SJCRH30 (cell line): ENCODE results near the gene B3GAT1. TPM values are rescaled to one million over a fixed set of nuclear protein-coding genes. Genes with fewer than 3 reads are reported as not detected.

Experiments used
- DNase-seq, 2 experiments: peaks; one replicate each; pipeline ENCODE4 v3.0.0-alpha.2; 2015 to 2020
- H3K27ac ChIP-seq: fragments of 250-450 bp; sonication (Bioruptor Pico); 2 replicates; pipeline ENCODE4 v1.5.1; 2020; ENCODE audit warnings: mild to moderate bottlenecking, moderate library complexity
- H3K27me3 ChIP-seq: fragments of 250-450 bp; sonication (Bioruptor Pico); 2 replicates; pipeline ENCODE4 v1.5.1; 2020; ENCODE audit warnings: mild to moderate bottlenecking, moderate library complexity
- H3K36me3 ChIP-seq: fragments of 250-450 bp; sonication (Bioruptor Pico); 2 replicates; pipeline ENCODE4 v1.5.1; 2020; ENCODE audit warnings: mild to moderate bottlenecking, moderate library complexity
- H3K4me1 ChIP-seq: fragments of 250-450 bp; sonication (Bioruptor Pico); 2 replicates; pipeline ENCODE4 v1.5.1; 2020; ENCODE audit warnings: mild to moderate bottlenecking, moderate library complexity
- H3K4me3 ChIP-seq: fragments of 250-450 bp; sonication (Bioruptor Pico); 2 replicates; pipeline ENCODE4 v1.5.1; 2020; ENCODE audit warnings: mild to moderate bottlenecking, moderate library complexity
- H3K9me3 ChIP-seq: fragments of 250-450 bp; sonication (Bioruptor Pico); replicated peaks from 2 replicates; pipeline ENCODE4 v1.5.1; 2020; ENCODE audit warnings: mild to moderate bottlenecking, moderate library complexity
- total RNA-seq: library from RNA; depleted of rRNA; stranded (reverse); fragments of >200 nt; shearing (Covaris generic); gene quantifications from 2 replicates; pipeline ENCODE4 v1.2.3, GENCODE V29; 2014

Gene B3GAT1
- total RNA-seq, 1 experiment from 2014 or later, result not detected

DNA sequence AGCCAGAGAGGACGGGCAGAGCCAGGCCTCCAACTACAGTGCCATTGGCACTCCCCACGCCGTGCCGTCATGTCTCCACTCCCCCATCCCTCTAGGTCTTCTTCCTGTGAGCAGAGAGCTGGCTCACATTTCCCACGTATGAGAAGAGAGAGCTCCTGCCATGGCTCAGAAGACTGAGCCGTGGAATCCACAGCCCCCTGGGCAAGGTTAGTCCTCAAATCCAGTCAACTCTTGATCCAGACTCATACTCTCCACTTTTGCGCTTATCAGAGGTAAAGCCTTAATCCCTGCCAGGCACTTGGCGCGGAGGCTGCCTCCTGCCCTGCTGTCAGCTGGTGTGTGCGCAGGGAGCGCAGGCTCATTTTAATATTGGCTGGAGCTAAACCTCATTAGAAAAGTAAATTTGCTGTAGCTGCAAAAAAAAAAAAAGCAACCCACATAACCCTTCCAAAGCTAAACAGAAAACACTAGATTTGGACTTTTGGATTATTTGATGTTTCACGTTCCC is 4.7 kb downstream of the B3GAT1 start:
- H3K36me3 ChIP-seq, result no peaks in the 10 kb centered on the region
- H3K27me3 ChIP-seq, result no peaks in the 10 kb centered on the region
- no peak for DNase-seq
- no peak overlapping the region for H3K4me3 ChIP-seq
- no peaks in the 10 kb centered on the region for H3K9me3 ChIP-seq
- no peak overlapping the region for H3K27ac ChIP-seq
- no peaks in the 10 kb centered on the region for H3K4me1 ChIP-seq

DNA sequence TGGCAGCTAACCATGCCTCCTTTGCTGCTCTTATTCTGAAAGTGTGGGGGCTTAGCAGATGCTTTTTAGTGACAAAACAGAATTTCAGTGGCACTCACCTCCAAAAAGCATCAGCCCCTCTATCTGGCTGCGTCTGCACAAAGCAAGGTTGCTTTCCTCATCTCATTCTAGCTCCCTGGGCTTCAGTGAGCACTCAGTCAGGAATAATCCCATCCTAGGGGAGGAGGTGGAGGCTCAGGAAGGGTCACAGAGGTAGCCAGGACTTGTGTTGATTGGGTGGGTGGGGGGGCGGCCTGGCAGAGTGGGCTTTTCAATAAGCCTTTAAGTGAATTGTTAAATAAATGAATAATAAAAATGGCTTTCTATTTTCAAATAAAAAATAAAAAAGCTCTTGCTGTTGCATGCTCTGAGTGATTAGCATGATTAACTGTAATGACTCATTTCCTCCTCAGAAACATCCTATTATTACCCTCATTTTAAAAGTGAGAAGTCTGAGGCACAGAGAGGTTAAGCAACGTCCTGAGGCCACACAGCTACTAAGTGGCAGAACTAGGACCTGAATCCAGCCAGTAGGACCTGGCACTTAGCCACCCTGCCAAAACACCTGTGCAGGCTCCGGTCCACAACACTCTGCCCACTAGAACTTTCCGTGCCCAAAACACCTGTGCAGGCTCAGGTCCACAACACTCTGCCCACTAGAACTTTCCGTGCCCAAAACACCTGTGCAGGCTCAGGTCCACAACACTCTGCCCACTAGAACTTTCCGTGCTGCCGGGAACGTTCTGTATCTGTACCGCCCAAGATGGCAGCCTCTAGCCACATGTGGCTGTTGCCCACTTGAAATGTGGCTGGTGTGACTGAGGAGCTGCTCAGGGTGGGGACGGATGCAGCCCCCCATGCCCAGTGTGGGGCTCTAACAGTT is 5.5 kb downstream of the B3GAT1 start:
- Histone ChIP-seq H3K27me3 (no peaks in the 10 kb centered on the region), H3K36me3 (no peaks in the 10 kb centered on the region)
- DNase-seq, result no peak

DNA sequence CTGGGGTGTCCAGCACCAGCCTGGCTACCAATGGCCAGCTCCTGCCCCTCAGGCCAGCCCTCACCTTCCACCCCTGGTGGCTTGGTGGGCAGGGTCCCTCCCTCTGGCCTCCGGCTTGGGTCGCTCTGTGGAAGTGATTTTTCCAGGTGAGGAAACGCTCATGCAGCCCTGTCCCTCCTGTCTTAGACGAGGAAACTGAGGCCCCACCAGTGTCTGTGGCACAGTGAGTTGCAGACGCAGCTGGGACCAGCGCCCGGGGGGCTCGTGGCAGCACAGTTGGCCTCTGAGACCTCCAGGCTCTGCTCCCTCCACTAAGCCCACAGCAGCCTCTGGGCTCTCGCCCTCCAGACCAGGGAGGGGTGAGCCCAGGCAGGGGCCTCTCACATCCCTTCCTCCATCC is 6.2 kb downstream of the B3GAT1 start:
- Histone ChIP-seq H3K4me1 (no peaks in the 10 kb centered on the region), H3K27ac (no peak overlapping the region), H3K36me3 (no peaks in the 10 kb centered on the region), H3K27me3 (no peaks in the 10 kb centered on the region), H3K4me3 (no peak overlapping the region), H3K9me3 (no peaks in the 10 kb centered on the region)
- no peak for DNase-seq

More for the DNA sequence above, 5.5 kb downstream of the B3GAT1 start:
- Histone ChIP-seq H3K9me3 (no peaks in the 10 kb centered on the region), H3K4me3 (no peak overlapping the region), H3K4me1 (no peaks in the 10 kb centered on the region), H3K27ac (no peak overlapping the region)

DNA sequence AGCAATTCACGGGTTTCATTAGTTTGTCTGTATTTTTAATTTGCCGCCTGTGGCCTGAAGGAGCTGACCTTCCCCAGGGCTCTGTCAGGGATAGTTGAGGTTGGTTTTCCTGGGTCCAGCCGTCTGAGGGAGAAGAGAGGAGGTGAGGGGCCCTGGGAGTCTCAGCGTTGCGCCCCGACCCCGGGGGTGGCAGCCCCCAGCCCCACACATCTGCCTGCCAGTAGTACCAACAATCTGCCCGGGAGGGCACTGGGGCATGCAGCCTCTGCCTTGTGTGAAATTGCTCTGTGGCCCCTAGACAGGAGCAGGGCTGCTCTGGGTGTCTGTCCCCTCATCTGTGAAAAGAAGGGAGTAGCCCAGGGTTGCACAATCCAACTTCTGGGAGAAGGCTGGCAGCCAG is 6.6 kb downstream of the B3GAT1 start:
- Histone ChIP-seq H3K27me3 (no peaks in the 10 kb centered on the region), H3K27ac (no peak overlapping the region), H3K36me3 (no peaks in the 10 kb centered on the region), H3K4me1 (no peaks in the 10 kb centered on the region), H3K9me3 (no peaks in the 10 kb centered on the region), H3K4me3 (no peak overlapping the region)
- DNase-seq, result no peak

DNA sequence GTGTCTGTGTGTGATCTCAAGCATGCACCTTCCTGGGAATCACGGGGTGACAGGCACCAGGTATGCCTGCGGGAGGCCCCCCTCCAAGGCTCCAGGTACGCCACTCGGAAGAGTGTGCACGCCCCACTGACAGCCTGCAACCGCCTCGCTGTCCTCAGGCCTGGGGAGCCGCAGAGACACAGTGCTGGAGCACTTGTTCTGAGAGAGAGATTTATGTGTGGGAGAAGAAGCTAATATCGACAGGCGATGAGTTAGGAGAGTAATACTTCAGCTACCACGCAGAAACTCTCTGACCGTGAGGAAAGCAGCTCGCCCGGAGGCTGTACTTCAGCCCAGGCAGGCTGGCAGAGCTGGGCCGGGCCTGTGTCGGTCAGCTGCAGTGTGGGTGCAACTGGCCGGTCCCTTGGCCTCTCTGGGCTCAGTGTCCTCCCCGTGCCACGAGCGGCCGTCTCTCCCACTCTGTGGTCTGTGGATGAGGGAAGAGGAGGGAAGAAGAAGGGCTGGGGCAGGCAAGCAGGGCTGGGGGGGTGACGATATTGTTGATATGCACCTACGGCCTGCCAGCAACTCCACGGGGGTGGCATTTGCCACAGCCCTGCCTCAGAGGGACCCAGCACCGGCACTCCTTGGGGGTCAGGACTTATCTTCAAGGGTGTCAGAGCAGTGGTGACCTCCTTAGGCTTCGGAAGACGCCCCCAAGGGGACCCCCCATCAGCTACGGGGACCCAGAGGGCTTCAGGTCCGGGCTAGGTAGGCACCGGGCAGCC is 7.3 kb downstream of the B3GAT1 start:
- no peak overlapping the region for H3K27ac ChIP-seq
- H3K4me3 ChIP-seq, result no peak overlapping the region
- DNase-seq, result no peak
- no peaks in the 10 kb centered on the region for H3K4me1 ChIP-seq
- no peaks in the 10 kb centered on the region for H3K27me3 ChIP-seq
- no peaks in the 10 kb centered on the region for H3K36me3 ChIP-seq
- no peaks in the 10 kb centered on the region for H3K9me3 ChIP-seq

DNA sequence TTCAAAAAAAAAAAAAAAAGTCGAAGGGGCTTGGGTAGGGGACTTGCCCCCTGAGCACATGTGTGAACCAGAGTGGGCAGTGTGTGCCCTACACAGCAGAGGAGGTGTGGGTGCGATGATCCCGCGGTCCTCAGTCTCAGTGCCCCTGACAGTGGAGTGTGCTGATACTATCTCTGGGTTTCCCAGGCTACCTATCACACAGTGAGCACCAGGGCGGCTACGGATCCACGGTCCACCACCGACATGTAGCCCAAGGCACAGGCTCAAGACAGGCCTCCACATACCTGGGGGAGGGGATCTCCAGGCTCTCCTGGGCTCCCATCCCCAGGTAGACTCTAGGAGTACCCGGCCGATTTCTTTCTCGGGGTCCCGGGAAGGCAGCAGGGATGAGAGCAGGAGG is 9.1 kb downstream of the B3GAT1 start:
- Histone ChIP-seq H3K27ac (no peak overlapping the region), H3K36me3 (no peaks in the 10 kb centered on the region), H3K27me3 (no peaks in the 10 kb centered on the region; the same call in 1 of the 2 replicates), H3K4me3 (no peak overlapping the region), H3K9me3 (no peaks in the 10 kb centered on the region), H3K4me1 (no peaks in the 10 kb centered on the region)
- DNase-seq, result no peak

DNA sequence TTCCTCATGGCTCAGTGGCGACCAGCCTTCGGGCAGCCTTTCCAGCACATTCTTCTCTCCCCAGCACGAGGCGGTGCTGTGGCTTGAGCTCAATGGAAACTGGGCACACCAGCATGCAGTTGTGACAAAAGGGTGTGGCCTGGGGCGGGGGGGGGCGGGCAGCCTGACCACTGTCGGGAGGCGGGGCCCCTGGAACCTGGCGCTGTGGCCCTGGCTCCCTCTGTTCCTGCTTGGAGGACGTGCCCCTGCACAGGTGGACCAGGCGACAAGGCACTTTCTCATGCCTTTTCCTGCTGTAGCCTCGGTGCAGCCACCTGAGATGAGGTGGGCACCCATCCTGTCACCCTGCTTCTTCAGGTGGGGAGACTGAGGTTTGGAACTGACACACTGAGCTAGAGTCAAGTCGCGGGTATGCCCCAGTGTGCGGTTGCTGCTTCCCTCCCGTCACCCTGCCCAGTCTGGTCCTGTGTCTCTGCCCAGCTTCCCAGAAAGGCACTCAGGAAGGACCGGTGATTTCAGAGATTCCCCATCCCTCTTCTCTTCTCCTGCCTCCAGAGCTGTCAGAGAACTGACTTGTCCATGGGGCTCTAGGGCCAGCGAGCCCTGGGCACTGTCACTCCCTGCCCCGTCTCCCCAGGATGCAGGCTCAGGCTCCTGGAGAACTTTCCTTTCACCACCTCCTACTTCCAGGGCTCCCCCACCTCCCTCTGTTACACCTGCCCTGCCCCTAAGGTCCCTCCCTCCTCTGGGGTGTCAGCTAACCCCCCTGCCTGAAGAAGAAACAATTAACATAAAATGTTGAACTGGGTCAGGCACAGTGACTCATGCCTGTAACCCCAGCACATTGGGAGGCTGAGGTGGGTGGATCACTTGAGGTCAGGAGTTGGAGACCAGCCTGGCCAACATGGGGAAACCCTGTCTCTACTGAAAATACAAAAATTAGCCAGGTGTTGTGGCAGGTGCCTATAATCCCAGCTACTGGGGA is 9.9 kb downstream of the B3GAT1 start:
- DNase-seq, result no peak
- Histone ChIP-seq H3K27ac (no peak overlapping the region), H3K9me3 (no peaks in the 10 kb centered on the region), H3K4me1 (no peaks in the 10 kb centered on the region), H3K27me3 (no peaks in the 10 kb centered on the region; the same call in 1 of the 2 replicates), H3K36me3 (no peaks in the 10 kb centered on the region), H3K4me3 (no peak overlapping the region)

DNA sequence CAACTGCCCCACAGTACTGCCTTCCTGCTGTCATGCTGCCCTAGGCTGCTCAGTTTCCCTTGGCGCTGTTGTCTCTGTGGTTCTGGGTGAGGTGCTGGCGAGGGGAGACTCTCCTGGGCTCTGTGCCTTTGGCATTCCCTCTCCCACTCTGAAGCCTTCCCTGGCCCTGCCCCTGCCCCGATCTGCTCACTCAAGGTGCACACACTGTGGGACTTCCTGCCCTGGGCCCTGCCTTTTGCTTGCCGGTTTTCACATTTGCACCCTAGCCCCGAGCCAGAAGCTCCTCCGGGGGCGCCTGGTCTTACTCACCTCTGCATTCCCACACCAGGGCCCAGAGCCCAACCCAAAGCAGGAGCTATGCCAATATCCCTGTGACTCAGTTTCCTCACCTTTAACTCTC is 12.0 kb downstream of the B3GAT1 start:
- Histone ChIP-seq H3K36me3 (no peaks in the 10 kb centered on the region), H3K27me3 (no peaks in the 10 kb centered on the region; the same call in 1 of the 2 replicates), H3K4me3 (no peak overlapping the region), H3K9me3 (no peaks in the 10 kb centered on the region), H3K27ac (no peak overlapping the region), H3K4me1 (no peaks in the 10 kb centered on the region)
- DNase-seq, result no peak

DNA sequence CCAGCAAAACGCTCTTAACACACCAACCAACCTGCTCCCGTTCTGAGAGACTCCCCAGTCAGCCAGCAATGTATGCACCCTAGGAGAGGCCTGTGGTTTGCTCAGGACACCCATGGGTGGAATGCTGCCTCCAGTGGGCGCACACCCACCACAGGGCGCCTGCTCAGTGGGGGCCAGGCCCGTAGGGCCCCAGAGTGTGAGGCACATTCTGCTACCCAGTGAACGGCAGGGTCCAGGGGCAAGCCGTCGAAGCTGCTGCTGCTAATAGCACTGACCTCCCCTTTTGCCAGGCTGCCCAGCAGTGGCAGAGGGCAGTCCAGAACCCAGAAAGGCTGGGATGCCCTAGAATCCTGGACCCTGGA is 12.8 kb downstream of the B3GAT1 start:
- Histone ChIP-seq H3K9me3 (no peaks in the 10 kb centered on the region), H3K27me3 (no peaks in the 10 kb centered on the region; the same call in 1 of the 2 replicates)
- DNase-seq, result no peak

DNA sequence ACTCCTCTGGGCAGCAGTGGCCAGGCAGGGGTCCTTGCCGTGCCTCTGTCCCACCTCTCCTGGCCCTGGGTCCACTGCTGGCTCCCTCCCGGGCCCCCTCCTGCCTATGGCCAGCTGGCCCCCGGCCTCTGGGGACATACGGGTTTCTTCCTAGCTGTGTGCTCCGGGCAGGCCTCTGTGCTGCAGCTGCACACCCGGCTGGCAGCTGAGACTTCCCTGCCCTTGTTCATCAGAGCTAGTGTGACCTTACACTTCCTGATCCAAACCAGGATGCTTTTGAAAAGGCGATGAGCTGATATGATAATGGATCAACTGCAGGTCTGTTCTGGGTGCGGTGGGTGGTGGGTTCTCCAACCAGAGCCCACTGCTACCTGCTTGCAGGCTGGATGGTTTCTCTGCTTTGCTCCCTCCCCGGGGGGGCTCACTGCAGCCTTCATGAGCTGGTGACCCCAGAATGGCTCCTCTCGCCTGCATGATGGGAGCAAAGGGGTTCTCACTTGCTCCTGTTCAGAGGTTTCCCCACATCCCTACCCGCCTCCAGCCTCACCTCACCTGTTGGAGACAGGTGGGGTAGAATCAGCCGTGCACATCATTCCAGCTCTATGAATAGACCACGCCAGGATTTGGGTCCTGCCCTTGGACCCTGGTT is 13.3 kb downstream of the B3GAT1 start:
- H3K36me3 ChIP-seq, result no peaks in the 10 kb centered on the region
- H3K27ac ChIP-seq, result no peak overlapping the region
- no peak overlapping the region for H3K4me3 ChIP-seq
- H3K9me3 ChIP-seq, result no peaks in the 10 kb centered on the region
- no peaks in the 10 kb centered on the region; the same call in 1 of the 2 replicates for H3K27me3 ChIP-seq
- no peaks in the 10 kb centered on the region for H3K4me1 ChIP-seq
- DNase-seq, result no peak

More for the DNA sequence above, 12.8 kb downstream of the B3GAT1 start:
- no peak overlapping the region for H3K4me3 ChIP-seq
- no peak overlapping the region for H3K27ac ChIP-seq
- no peaks in the 10 kb centered on the region for H3K4me1 ChIP-seq
- no peaks in the 10 kb centered on the region for H3K36me3 ChIP-seq

DNA sequence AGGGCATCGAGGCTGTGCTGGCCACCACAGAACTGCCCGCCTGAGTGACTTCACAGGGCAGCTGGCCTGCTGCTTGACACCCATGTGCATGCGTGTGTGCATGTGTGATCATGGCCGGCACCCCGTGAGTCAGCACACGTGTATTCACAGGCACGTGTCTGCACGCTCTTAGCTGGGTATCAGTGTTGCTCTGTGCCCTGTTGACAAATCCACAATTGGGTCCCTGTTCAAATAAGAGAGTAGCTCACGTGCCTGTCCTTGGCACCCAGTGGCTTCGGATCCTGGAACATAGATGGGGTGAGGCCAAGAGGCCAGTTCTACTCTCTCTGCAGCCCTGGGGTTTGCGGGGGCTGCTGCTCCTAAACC is 14.0 kb downstream of the B3GAT1 start:
- H3K4me1 ChIP-seq, result no peaks in the 10 kb centered on the region
- no peaks in the 10 kb centered on the region for H3K36me3 ChIP-seq
- H3K9me3 ChIP-seq, result no peaks in the 10 kb centered on the region
- H3K4me3 ChIP-seq, result no peak overlapping the region
- DNase-seq, result no peak
- no peak overlapping the region for H3K27ac ChIP-seq
- no peaks in the 10 kb centered on the region; the same call in 1 of the 2 replicates for H3K27me3 ChIP-seq

DNA sequence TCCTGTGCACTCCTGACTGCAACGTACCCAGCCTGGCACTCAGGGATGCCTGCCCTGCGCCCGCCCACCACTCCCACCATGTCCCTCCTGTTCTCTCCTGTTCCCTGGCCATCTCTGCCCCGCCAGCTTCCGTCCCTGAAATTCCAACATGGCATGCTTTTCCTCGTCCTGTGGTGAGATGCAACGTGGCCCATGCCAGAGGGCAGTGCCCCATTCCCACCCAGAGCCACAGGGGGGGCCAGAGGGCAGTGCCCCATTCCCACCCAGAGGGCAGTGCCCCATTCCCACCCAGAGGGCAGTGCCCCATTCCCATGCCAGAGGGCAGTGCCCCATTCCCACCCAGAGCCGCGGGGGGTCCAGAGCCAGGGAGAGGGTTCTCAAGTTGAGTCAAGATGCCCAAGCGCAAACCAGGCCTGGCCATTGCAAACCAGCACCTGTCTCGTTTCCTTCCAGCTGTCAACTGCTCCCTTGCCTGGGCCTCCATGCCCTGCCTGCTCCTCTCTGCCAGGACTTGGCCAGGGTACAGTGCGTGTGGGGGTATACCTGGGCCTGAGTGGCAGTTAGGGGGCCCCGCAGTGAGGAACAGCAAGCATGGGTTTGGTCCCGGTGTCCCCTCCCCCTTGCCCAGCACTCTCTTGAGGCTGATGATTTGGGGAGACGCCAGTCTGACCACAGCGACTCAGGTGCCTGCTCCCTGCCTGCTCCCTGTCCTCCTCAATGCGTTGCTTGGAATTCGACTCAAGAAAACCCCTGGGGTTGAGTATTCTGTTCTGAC is 14.6 kb downstream of the B3GAT1 start:
- Histone ChIP-seq H3K27me3 (no peaks in the 10 kb centered on the region; the same call in 1 of the 2 replicates), H3K36me3 (no peaks in the 10 kb centered on the region), H3K27ac (no peak overlapping the region), H3K9me3 (no peaks in the 10 kb centered on the region), H3K4me1 (no peaks in the 10 kb centered on the region), H3K4me3 (no peak overlapping the region)
- DNase-seq, result no peak

DNA sequence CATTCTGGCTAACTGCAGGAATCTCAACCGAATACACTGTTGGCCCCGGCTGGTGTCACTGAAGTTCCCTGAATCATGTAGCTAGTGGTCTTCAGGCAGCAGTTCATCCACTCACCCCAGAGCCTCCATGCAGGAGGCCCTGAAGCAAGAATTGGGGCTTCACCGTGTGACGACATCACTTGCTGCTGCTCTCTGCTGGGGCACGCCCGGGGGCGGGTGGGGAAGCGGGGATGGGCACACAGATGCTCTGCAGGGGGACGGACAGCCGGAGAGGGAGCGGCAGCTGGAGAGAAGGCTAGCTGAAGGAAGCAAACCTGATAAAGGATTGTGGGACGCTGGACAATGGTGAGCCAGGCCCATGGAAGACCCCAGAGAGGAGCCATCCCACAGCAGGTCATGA is 17.0 kb downstream of the B3GAT1 start:
- Histone ChIP-seq H3K4me3 (no peak overlapping the region), H3K27me3 (peaks cover 4% of the 10 kb centered on the region; the same call in 1 of the 2 replicates), H3K27ac (no peak overlapping the region), H3K4me1 (no peaks in the 10 kb centered on the region), H3K9me3 (no peaks in the 10 kb centered on the region), H3K36me3 (no peaks in the 10 kb centered on the region)
- no peak for DNase-seq
